ENCODE results near the gene KLKB1. TPM values are rescaled to one million over a fixed set of nuclear protein-coding genes. Genes with fewer than 3 reads are reported as not detected.
A peak's percentile ranks its signal among the peaks of the same experiment; 100 is the strongest.

The KLKB1 gene
- total RNA-seq, 1 donor from 2014 or later = not detected

DNA sequence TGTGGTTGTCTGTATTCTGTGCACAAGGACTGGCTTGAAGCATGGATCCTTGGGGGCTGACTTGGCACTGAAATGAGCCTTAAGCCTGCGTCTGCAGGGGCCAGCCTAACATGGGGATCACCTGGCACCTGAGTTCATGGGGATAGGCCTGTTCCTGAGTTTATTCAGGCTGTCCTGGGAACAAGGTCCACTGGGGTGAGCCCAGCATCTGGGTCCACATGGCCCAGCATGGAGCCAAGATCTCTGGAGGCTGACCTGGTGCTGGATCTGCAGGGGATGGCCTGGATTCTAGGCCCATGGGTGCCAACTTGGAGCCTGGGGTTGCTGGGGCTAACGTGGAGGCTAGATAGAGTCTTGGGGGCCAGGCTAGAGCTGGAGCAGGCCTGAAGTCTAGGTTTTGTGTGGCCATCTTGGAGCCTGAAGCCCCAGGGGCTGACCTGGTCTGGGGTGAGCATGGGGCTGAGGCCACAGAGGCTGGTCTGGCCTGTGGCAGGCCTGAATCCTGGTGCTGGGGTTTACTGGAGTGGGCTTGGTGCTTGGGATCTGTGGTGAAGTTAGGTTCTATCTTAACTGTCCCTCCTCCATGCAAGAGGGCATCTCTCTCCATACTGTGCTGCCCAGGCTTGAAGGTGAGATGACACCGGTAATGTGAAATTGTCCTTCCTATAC lies 652 bp upstream of the KLKB1 start:
- intact Hi-C loops (cut with DNase I) = no loop called here
- Histone ChIP-seq H3K36me3 (no peaks in the 10 kb centered on the region), H3K27ac (no peak overlapping the region), H3K4me1 (no peaks in the 10 kb centered on the region), H3K9me3 (peaks cover 3 to 15% of the 10 kb centered on the region in 2 donors), H3K4me3 (no peak overlapping the region), H3K27me3 (no peaks in the 10 kb centered on the region)
- DNase-seq (ENCODE audit: low spot score in 2 of 2) = no peak
- no peak for TF ChIP-seq CTCF (IDR thresholded peaks at IDR 0.05)

DNA sequence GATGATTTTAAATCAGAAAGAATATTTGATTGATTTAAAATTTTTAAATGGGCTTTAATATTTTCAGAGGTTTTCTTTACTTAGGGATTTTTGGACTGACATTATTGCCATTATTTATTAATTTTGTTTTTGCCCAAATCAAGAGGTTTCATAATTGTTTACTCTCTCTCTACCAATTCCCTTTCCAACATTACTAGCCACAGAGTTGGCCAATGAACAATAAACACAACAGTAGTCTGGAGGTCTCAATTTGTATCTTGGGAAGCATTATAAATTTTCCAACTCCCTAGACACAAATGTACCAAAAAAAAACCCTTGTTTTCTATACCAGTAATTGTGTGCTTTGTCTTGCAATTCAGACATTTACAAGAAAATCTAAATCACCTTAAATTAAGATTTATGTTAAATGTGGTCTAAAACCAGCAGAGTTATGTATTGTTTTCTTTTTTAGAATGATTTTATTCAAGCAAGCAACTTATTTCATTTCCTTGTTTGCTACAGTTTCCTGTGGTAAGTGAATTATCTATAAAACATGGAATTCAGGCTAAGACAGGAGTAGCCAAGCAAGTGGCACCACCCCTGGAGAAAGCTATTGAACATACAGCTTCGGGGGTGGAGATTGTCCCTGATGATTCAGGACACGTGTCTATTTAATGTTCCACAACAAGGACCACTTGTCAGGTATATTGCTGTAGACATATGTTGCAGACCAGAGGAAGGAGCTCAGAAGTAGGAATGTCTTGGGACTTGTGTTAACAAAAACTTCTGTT lies 622 bp downstream of the KLKB1 start:
- Histone ChIP-seq H3K27ac (no peak overlapping the region), H3K36me3 (no peaks in the 10 kb centered on the region), H3K4me3 (peak overlapping the region in 1 of 2 donors; percentile 33), H3K4me1 (no peaks in the 10 kb centered on the region), H3K27me3 (no peaks in the 10 kb centered on the region), H3K9me3 (peaks cover 3 to 15% of the 10 kb centered on the region in 2 donors)
- DNase-seq (ENCODE audit: low spot score in 2 of 2) = no peak
- no peak for TF ChIP-seq CTCF (IDR thresholded peaks at IDR 0.05)
- intact Hi-C loops (cut with DNase I) = no loop called here

GRCh38 chr4:186228514-186228894 lies 1.2 kb downstream of the KLKB1 start:
- Histone ChIP-seq H3K36me3 (no peaks in the 10 kb centered on the region), H3K27ac (no peak overlapping the region), H3K9me3 (peaks cover 3 to 15% of the 10 kb centered on the region in 2 donors), H3K4me1 (no peaks in the 10 kb centered on the region), H3K4me3 (peak overlapping the region; percentile 11 to 33), H3K27me3 (no peaks in the 10 kb centered on the region)
- TF ChIP-seq CTCF (IDR thresholded peaks at IDR 0.05) = no peak
- intact Hi-C loops (cut with DNase I) = no loop called here
- DNase-seq (ENCODE audit: low spot score in 2 of 2) = no peak

DNA sequence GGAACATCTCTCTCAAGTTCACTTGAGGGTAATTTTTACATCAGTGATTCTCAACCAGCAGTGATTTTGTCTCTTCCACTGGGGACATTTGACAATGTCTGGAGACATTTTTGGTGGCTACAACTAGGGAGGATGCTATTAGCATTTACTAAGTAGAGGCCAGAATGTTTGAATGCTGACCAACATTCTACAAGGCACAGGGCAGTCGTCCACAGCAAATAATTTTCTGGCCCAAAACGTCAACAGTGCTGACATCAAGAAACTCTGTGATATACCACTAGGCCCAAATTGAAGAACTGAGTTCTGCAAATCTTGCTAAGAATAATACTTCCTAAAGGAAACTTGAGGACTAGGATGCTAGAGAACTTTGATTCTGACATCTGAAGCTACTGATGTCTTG lies 7.1 kb downstream of the KLKB1 start:
- TF ChIP-seq CTCF (IDR thresholded peaks at IDR 0.05) = no peak
- Histone ChIP-seq H3K4me3 (no peak overlapping the region), H3K9me3 (no peaks in the 10 kb centered on the region), H3K4me1 (no peaks in the 10 kb centered on the region), H3K36me3 (no peaks in the 10 kb centered on the region), H3K27ac (no peak overlapping the region), H3K27me3 (no peaks in the 10 kb centered on the region)
- DNase-seq (ENCODE audit: low spot score in 2 of 2) = no peak
- intact Hi-C loops (cut with DNase I) = no loop called here

- Histone ChIP-seq H3K4me1 (no peaks in the 10 kb centered on the region), H3K9me3 (no peaks in the 10 kb centered on the region), H3K36me3 (no peaks in the 10 kb centered on the region), H3K27ac (no peak overlapping the region), H3K27me3 (no peaks in the 10 kb centered on the region), H3K4me3 (no peak overlapping the region)
- no peak for DNase-seq (ENCODE audit: low spot score in 2 of 2)
- TF ChIP-seq CTCF (IDR thresholded peaks at IDR 0.05) = no peak
- intact Hi-C loops (cut with DNase I) = no loop called here
Observed at GRCh38 chr4:186236126-186236525, 8.8 kb downstream of the KLKB1 start.

All from ascending aorta (tissue), 2 donors.